Hepatocyte (in vitro differentiated cells): ENCODE results near the gene C17orf78. TPM values are rescaled to one million over a fixed set of nuclear protein-coding genes. Genes with fewer than 3 reads are reported as not detected.

Experiments
- DNase-seq: peaks from one replicate; pipeline ENCODE4 v3.0.0-alpha.2; 2016; ENCODE audit warnings: low spot score
- H2AFZ ChIP-seq: fragments of 200-600 bp; sonication (generic); 2 replicates; pipeline ENCODE4 v1.6.0; 2016; ENCODE audit warnings: antibody characterized with exemption, mild to moderate bottlenecking
- H3K27ac ChIP-seq: fragments of 200-600 bp; sonication (generic); 2 replicates; pipeline ENCODE4 v1.5.1; 2016; ENCODE audit warnings: mild to moderate bottlenecking
- H3K27me3 ChIP-seq: fragments of 200-600 bp; sonication (generic); 2 replicates; pipeline ENCODE4 v1.6.1; 2016
- H3K36me3 ChIP-seq: fragments of 200-600 bp; sonication (generic); replicated peaks from 2 replicates; pipeline ENCODE4 v1.5.1; 2016; ENCODE audit warnings: low read depth; ENCODE audit not compliant: insufficient read depth
- H3K4me1 ChIP-seq: fragments of 200-600 bp; sonication (generic); 2 replicates; pipeline ENCODE4 v1.5.1; 2016; ENCODE audit warnings: mild to moderate bottlenecking, moderate library complexity; ENCODE audit not compliant: insufficient read depth
- H3K4me2 ChIP-seq: fragments of 200-600 bp; sonication (generic); 2 replicates; pipeline ENCODE4 v1.6.0; 2016
- H3K4me3 ChIP-seq: fragments of 200-600 bp; sonication (generic); 2 replicates; pipeline ENCODE4 v1.5.1; 2016; ENCODE audit warnings: mild to moderate bottlenecking
- H3K79me2 ChIP-seq: fragments of 200-600 bp; sonication (generic); 2 replicates; pipeline ENCODE4 v1.6.0; 2017; ENCODE audit warnings: mild to moderate bottlenecking
- H3K9me2 ChIP-seq: fragments of 200-600 bp; sonication (generic); replicated peaks from 2 replicates; pipeline ENCODE4 v1.6.0; 2017; ENCODE audit warnings: mild to moderate bottlenecking; ENCODE audit not compliant: insufficient read depth
- H3K9me3 ChIP-seq: fragments of 200-600 bp; sonication (generic); 2 replicates; pipeline ENCODE4 v1.5.1; 2016; ENCODE audit warnings: low read depth, mild to moderate bottlenecking
- H4K20me1 ChIP-seq: fragments of 200-600 bp; sonication (generic); 2 replicates; pipeline ENCODE4 v1.6.0; 2016; ENCODE audit warnings: mild to moderate bottlenecking; ENCODE audit not compliant: insufficient read depth, poor library complexity, severe bottlenecking
- EZH2 ChIP-seq: fragments of 200-600 bp; sonication (generic); IDR thresholded peaks from 2 replicates; pipeline ENCODE4 v1.6.1; 2016; ENCODE audit warnings: antibody characterized with exemption, mild to moderate bottlenecking, borderline replicate concordance
- EZH2phosphoT487 ChIP-seq: fragments of 200-600 bp; sonication (generic); IDR thresholded peaks from one replicate; pipeline ENCODE4 v1.6.1; 2018; ENCODE audit warnings: antibody characterized with exemption, mild to moderate bottlenecking, low read depth, moderate library complexity; ENCODE audit not compliant: unreplicated experiment, severe bottlenecking
- WGBS: methylation state at CpG from one replicate; pipeline ENCODE4 v1.1.6; 2016; ENCODE audit warnings: low lambda C conversion rate; ENCODE audit errors: missing lambda C conversion rate; 5-methylcytosine and 5-hydroxymethylcytosine counted together
- polyA plus RNA-seq: library from polyadenylated mRNA; unstranded; fragments of >200 nt; fragmentation: Nextera tagmentation; extraction: Ambion mirVana; gene quantifications from 2 replicates; pipeline ENCODE4 v1.2.1, GENCODE V29; 2016
- total RNA-seq: library from RNA; depleted of rRNA; stranded (reverse); fragments of >200 nt; gene quantifications from 2 replicates; pipeline ENCODE4 v1.2.3, GENCODE V29; 2014
- TF ChIP-seq, protein P1 (sequence below): fragments of 200-600 bp; sonication (generic); IDR thresholded peaks from 2 replicates; pipeline ENCODE4 v1.5.1; 2016; ENCODE audit warnings: antibody characterized with exemption, mild to moderate bottlenecking; ENCODE audit not compliant: poor library complexity

C17orf78 gene
- total and polyA plus RNA-seq, 2 experiments from 2014 or later: not detected

GRCh38 chr17:37417852-37418251 is 42.1 kb downstream of the C17orf78 start:
- Histone ChIP-seq H3K9me3 (no peaks in the 10 kb centered on the region), H3K4me1 (no peaks in the 10 kb centered on the region), H3K9me2 (no peaks in the 10 kb centered on the region), H4K20me1 (no peaks in the 10 kb centered on the region), H3K4me3 (no peak overlapping the region), H3K4me2 (no peak overlapping the region), H3K27ac (no peak overlapping the region), H3K36me3 (no peaks in the 10 kb centered on the region), H3K79me2 (peaks cover 7% of the 10 kb centered on the region), H2AFZ (no peak overlapping the region), H3K27me3 (no peaks in the 10 kb centered on the region)
- 94% methylated on average over 2 of the region's 2 CpGs for WGBS
- DNase-seq: no peak
- TF ChIP-seq EZH2: no peak
- TF ChIP-seq EZH2phosphoT487: no peak
- TF ChIP-seq, protein P1, sequence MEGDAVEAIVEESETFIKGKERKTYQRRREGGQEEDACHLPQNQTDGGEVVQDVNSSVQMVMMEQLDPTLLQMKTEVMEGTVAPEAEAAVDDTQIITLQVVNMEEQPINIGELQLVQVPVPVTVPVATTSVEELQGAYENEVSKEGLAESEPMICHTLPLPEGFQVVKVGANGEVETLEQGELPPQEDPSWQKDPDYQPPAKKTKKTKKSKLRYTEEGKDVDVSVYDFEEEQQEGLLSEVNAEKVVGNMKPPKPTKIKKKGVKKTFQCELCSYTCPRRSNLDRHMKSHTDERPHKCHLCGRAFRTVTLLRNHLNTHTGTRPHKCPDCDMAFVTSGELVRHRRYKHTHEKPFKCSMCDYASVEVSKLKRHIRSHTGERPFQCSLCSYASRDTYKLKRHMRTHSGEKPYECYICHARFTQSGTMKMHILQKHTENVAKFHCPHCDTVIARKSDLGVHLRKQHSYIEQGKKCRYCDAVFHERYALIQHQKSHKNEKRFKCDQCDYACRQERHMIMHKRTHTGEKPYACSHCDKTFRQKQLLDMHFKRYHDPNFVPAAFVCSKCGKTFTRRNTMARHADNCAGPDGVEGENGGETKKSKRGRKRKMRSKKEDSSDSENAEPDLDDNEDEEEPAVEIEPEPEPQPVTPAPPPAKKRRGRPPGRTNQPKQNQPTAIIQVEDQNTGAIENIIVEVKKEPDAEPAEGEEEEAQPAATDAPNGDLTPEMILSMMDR: no peak

GRCh38 chr17:37422971-37423625 is 47.3 kb downstream of the C17orf78 start:
- Histone ChIP-seq H3K9me2 (no peaks in the 10 kb centered on the region), H3K4me1 (no peaks in the 10 kb centered on the region), H3K9me3 (no peaks in the 10 kb centered on the region), H3K4me3 (no peak overlapping the region), H2AFZ (no peak overlapping the region), H3K36me3 (peaks cover 6% of the 10 kb centered on the region), H3K4me2 (no peak overlapping the region), H3K79me2 (no peaks in the 10 kb centered on the region), H3K27ac (no peak overlapping the region), H3K27me3 (no peaks in the 10 kb centered on the region), H4K20me1 (no peaks in the 10 kb centered on the region)
- no peak for DNase-seq
- TF ChIP-seq EZH2: no peak
- 54% methylated on average over 4 of the region's 4 CpGs for WGBS

- peaks cover 6% of the 10 kb centered on the region for H3K36me3 ChIP-seq
- no peaks in the 10 kb centered on the region for H3K27me3 ChIP-seq
- no peak for TF ChIP-seq EZH2phosphoT487
- TF ChIP-seq EZH2: no peak
- TF ChIP-seq, protein P1: no peak
- no peaks in the 10 kb centered on the region for H4K20me1 ChIP-seq
- no peaks in the 10 kb centered on the region for H3K9me3 ChIP-seq
- H3K4me3 ChIP-seq: no peak overlapping the region
- H3K79me2 ChIP-seq: no peaks in the 10 kb centered on the region
- no peaks in the 10 kb centered on the region for H3K4me1 ChIP-seq
- H3K9me2 ChIP-seq: no peaks in the 10 kb centered on the region
- no peak overlapping the region for H3K4me2 ChIP-seq
- no peak overlapping the region for H2AFZ ChIP-seq
- DNase-seq: no peak
- WGBS: 90% methylated on average over 1 of the region's 1 CpG
- no peak overlapping the region for H3K27ac ChIP-seq
Measured at GRCh38 chr17:37425268-37425667, 49.5 kb downstream of the C17orf78 start.

- H3K9me2 ChIP-seq: no peaks in the 10 kb centered on the region
- H3K9me3 ChIP-seq: no peaks in the 10 kb centered on the region
- peaks cover under 1% of the 10 kb centered on the region for H3K36me3 ChIP-seq
- H2AFZ ChIP-seq: no peak overlapping the region
- no peak for TF ChIP-seq EZH2
- TF ChIP-seq EZH2phosphoT487: no peak
- TF ChIP-seq, protein P1: no peak
- no peaks in the 10 kb centered on the region for H3K27me3 ChIP-seq
- H4K20me1 ChIP-seq: no peaks in the 10 kb centered on the region
- H3K4me3 ChIP-seq: no peak overlapping the region
- no peak overlapping the region for H3K27ac ChIP-seq
- 98% methylated on average over 2 of the region's 3 CpGs for WGBS
- no peak for DNase-seq
- no peaks in the 10 kb centered on the region for H3K4me1 ChIP-seq
- no peak overlapping the region for H3K4me2 ChIP-seq
- H3K79me2 ChIP-seq: no peaks in the 10 kb centered on the region
Measured at GRCh38 chr17:37429039-37429438, 53.3 kb downstream of the C17orf78 start.
